Ovary (tissue), 3 donors: ENCODE data around the gene CD244.

Experiments used
- POLR2A ChIP-seq: fragments of 450-650 bp; IDR thresholded peaks from one replicate; pipeline ENCODE4 v1.6.1; 2017; ENCODE audit warnings: antibody characterized with exemption, mild to moderate bottlenecking, moderate library complexity
- TF ChIP-seq, protein P1 (sequence below), 3 donors: fragments of 450-650 bp in 2 of 3; fragments of 200-600 bp in 1 of 3; IDR thresholded peaks; one replicate each; pipeline versions ENCODE4 v1.5.1 to v1.8.0; 2016 to 2022; ENCODE audit warnings: antibody characterized with exemption in 3 of 3, mild to moderate bottlenecking in 1 of 3
- donor health status: DM: no; HTN: no; CAD: no.

DNA sequence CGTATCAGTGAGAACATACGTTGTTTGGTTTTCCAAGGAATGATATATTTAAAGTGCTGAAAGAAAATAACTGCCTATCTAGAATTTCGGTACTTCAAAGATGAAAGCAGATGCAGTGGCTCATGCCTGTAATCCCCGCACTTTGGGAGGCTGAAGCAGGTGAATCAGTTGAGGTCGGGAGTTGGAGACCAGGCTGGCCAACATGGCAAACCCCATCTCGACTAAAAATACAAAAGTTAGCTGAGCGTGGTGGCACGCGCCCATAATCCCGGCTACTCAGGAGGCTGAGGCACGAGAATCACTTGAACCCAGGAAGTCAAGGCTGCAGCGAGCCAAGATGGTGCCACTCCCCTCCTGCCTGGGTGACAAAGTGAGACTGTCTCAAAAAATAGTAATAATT, 16.4 kb downstream of the CD244 start:
- no peak for TF ChIP-seq POLR2A
- TF ChIP-seq, protein P1, sequence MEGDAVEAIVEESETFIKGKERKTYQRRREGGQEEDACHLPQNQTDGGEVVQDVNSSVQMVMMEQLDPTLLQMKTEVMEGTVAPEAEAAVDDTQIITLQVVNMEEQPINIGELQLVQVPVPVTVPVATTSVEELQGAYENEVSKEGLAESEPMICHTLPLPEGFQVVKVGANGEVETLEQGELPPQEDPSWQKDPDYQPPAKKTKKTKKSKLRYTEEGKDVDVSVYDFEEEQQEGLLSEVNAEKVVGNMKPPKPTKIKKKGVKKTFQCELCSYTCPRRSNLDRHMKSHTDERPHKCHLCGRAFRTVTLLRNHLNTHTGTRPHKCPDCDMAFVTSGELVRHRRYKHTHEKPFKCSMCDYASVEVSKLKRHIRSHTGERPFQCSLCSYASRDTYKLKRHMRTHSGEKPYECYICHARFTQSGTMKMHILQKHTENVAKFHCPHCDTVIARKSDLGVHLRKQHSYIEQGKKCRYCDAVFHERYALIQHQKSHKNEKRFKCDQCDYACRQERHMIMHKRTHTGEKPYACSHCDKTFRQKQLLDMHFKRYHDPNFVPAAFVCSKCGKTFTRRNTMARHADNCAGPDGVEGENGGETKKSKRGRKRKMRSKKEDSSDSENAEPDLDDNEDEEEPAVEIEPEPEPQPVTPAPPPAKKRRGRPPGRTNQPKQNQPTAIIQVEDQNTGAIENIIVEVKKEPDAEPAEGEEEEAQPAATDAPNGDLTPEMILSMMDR (IDR thresholded peaks at IDR 0.05) = no peak
